CD4-positive, alpha-beta T cell treated with Interferon alpha-2 for 1 hour (primary cell): Measurements from ENCODE around the gene NLN.
A peak's percentile ranks its signal among the peaks of the same experiment; 100 is the strongest.

Source experiments
- DNase-seq, 2 donors: peaks; one replicate each; pipeline ENCODE4 v3.0.0-alpha.2; 2020 to 2022

The NLN gene

DNA sequence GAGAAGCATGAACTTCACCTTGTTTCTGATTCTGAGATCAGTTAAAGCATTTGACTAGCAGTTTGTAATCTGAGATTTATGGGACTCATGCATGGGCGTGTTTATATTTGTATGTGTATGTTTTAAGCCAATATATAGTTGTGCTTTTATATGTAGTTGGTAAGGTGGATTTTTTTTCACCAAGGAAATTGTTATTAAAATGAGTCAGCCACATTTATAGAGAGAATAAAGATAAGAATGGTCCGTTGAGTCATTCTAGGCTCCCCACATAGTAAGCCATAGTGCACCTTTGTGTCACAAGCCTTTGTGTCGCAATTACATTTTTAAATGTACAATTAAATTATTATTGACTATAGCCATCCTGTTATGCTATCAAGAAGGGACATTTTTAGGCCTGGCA, 89.0 kb downstream of the NLN start:
- no peak for DNase-seq

DNA sequence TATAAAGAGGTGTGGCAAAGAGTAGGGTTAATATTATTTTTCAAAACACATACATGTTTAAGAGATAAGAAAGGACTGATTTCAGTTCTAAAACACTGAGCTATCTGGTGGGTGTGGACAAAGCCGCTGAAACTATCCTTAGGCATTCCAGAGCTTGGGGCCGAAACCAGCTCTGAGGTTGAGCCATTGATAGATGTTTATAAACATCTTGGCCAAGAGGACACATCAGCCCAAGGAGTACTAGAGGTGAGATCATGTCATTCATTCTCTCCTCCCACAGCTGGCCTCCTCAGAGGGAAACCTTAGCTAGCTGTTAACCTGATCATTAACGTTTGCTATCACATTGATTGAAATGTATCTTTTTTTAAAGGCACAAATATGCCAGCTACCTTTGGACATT, 89.9 kb downstream of the NLN start:
- no peak for DNase-seq

DNA sequence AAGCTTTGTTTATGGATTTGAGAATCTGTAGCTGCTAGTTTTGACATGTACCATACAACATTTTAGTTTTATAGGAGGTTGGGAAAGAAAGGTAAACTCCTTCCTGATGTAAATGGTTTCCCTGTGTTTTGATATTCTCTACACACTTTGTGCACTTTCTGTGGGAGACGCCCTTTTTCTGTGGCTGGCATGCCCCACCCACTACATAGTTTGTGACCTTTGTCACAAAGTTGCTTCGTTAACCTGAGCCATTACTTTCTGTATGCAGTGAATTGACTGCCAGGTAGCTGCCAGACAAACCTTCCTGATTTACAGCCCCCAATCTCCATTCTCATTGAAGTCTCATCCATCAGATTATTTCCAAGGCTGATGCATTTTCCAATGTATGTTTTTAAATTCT, 90.6 kb downstream of the NLN start:
- no peak for DNase-seq

DNA sequence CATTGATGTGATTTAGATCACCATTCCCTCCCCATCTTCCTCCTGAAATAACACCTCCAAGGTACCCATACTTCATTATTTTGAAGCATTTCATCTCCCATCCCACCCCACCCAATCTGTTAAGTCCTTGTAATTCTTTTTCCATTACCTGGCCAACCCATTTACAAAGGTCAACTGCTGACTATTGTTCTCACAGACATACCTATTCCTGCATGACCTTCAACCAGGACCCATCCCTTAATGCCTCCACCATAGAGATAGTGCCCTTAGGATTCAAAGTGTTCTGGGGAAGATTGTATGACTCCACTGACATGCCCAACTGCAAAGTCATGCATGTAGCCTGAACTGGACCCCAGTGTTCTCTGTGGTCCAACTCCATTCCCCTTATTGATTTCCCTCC, 91.2 kb downstream of the NLN start:
- DNase-seq: no peak

DNA sequence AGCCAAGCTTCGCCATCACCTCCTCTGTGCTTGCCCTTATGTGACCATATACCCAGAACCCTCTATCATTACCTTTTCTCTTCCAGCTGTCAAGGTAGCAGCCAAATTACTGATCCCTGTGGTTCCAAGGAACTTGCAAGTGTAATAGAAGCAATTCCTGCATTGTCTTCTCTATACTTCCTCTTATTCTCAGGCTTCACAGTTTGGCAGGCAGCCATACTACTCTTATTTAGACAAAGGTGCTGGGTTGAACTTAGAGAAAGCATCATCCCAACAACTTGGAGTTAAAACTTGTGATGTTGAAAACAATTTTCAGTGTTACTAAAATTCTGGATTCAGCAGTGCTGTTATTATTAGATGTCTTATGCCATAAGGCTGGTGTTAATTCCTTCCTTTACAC, 93.2 kb downstream of the NLN start:
- DNase-seq: no peak

DNA sequence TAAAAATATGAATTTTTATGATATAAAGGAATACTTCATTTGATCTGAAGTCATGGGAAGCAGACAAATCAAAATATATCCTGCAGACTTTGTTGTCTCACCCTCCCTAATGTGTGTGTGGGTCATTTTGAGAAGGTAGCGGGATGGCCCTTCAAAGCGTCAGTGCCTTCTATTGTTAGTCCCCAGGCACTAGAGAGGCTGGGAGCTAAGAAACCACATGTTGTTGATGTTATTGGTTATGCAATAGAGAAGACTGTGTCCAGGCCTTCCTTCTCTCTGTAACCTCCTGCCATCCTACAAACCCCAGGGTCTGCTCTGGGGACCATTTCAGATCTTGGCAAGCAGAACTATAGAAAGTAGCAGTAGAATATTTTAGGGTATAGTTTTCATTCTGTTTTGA, 94.7 kb downstream of the NLN start:
- no peak for DNase-seq

DNA sequence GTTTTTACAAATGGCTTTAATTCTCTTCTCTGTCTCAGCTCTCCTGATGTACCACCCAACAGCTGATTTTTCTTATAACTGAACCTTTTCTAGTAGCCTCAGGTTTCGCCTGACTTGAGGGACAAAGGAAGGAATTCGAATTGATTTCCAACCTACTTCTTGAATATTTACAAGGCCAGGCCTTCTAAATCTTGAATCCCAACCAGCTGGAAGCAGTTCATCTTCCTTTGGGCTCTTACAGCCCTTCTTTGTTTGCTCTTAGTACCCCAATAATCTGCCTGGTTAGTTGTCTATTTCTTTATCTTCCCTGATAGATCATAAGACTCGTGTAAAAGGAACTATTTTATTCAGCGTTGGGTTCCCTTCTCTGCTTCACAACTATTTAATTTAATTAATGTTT, 95.9 kb downstream of the NLN start:
- DNase-seq: no peak

DNA sequence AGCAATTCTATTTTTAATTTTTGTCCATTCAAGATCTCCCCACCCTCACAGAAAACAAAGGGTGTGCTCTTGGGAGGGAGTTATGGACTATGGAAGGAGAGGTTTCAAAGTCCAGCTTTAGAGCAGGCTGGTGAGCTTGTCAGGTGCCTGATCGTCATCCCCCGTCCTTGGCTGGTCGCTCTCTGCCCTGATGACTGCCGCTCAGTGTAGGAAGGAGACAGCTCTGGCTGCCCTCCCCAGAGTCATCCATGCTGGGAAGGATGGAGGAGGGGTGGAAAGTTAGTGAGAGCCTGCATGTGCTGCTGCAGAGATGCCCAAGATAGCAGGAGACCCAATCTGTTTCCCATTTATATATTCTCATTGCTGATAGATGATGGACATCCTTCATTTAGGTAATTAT, 96.6 kb downstream of the NLN start:
- DNase-seq: no peak

DNA sequence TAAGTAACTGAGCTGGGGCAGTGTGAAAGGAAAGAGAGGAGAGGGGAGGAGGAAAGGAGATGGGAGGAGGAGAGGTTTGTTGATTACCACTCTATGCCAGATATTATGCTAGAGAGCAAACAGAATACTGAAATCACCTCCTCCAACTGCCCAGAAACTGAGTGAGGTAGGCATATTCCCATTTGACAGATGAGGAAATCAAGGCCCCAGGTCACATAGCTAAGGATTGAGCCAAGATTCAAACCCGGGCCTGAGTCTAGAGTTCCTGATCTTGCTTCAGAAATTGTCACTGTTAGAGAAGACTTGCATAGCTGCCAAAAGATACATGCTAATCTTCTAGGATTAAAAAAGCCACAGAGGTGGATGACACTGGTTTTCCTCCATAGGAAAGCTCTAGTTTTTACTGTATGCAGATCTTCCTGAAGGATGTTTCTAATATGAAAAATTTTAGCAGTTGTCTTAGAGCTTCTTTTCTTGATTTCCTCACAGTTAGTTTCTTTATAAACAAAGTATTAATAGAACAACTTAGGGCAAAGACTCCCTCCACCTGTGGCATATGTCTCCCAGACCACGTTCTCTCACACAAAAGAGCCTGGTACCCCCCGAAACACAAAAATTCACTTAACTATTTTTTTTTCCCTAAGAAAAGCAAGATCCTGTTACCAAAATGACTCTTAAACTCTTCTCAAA, 97.4 kb downstream of the NLN start:
- DNase-seq: no peak

DNA sequence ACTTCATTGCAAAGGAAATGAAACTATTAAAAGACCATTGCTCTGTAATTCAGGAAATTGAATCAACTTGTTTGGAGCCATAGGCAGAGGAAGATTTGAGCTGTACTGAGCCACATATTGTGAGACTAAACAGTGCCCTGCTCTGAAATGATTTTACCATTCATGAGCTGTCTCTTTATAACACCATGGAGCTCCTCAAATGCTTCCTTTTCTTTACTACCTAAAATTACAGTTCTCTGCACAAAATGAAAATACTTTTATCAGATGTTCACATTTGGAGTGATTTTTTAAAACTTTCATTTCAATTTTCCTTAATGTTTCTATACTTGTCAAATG, 97.9 kb downstream of the NLN start:
- no peak for DNase-seq

DNA sequence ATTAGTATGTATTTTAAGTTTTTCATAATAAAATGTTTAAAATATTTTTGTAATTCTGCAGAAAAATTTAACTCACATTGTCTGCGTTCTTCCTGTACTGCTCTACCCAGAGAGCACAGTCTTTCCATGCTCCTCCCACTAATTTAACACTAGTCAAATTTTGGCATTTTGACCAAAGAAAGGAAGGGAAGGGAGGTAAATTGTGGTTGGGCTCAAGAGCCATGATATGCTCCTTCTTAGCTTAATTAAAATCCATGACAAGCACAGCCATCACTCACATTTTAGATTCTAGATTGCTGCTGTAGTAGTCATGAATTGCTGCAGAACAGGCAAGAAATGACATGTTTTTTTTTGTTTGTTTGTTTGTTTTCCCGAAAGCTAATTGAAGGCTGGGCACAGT, 98.4 kb downstream of the NLN start:
- no peak for DNase-seq

DNA sequence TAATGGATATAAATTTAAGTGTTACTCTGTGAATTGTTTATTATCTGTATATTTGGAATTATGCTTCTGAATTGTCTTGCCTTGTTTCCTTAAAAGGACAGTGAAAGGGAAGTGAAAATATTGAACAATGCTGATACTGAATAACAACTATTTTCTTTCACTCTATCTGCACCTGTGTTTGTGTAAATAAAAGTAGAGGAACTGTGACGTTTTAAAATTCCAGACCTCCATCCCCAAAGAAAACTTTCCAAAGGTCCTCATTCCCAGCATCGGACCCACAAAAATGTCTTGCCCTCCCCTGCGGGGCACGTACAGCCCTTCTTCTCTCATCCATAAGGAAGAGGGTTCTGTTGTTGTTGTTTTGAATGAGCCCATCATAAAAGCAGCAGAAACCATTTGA, 100.0 kb downstream of the NLN start:
- DNase-seq: no peak

DNA sequence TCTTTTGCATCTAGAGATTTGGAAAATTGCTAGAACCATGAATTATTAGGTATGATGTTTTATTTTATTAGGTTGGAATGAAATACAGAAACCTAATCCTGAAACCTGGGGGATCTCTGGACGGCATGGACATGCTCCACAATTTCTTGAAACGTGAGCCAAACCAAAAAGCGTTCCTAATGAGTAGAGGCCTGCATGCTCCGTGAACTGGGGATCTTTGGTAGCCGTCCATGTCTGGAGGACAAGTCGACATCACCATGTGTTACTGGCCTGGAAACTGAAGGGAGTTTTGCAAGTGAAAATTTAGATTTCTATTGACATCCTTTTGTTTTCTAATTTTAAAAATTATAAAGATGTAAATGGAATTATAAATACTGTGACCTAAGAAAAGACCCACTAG, 100.7 kb downstream of the NLN start:
- DNase-seq: no peak

DNA sequence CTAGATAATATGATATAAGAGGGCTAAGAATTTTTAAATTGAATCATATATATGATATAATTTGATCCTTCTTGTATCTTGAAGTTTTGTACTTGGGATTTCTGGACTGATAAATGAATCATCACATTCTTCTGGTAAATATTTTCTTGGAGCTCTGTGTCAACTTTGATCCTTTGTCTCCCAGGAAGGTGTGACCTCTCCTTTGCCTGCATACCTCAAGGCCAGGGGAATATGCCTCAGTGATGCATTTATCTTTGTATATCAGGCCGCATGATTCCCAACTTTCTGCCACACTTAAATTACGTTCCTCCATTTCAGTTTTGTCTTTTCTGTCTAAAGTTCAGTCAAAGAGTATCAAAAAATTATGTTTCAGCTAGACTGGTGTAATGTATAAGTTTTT, 101.2 kb downstream of the NLN start:
- DNase-seq: no peak

DNA sequence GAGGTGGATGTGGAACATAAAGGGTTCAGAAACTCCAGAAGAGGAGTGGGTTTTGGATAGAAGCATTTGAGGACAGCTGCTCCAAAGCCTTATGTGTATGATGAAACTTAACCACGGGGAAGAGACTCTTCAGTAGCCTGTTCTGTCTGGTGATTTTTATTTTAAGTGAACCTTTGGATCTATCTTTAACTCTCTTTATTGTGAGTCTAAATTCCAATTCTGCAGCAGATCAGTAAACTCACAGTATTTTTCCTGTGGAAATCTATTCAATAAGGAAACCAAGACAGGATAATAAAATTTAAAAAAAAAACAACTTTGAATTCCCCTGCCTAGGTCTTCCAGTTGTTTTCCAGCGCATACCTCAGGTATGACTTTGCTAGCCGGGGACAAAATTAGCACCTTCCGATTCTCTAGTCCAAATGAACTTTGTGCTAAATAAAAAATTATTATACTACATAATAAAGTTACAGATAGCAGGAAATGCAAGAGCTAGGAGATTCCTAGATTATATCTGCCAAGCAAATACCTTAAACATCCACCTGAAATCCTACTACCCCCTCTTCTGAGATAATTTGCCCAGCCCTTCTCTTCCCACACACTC, 101.9 kb downstream of the NLN start:
- no peak for DNase-seq

DNA sequence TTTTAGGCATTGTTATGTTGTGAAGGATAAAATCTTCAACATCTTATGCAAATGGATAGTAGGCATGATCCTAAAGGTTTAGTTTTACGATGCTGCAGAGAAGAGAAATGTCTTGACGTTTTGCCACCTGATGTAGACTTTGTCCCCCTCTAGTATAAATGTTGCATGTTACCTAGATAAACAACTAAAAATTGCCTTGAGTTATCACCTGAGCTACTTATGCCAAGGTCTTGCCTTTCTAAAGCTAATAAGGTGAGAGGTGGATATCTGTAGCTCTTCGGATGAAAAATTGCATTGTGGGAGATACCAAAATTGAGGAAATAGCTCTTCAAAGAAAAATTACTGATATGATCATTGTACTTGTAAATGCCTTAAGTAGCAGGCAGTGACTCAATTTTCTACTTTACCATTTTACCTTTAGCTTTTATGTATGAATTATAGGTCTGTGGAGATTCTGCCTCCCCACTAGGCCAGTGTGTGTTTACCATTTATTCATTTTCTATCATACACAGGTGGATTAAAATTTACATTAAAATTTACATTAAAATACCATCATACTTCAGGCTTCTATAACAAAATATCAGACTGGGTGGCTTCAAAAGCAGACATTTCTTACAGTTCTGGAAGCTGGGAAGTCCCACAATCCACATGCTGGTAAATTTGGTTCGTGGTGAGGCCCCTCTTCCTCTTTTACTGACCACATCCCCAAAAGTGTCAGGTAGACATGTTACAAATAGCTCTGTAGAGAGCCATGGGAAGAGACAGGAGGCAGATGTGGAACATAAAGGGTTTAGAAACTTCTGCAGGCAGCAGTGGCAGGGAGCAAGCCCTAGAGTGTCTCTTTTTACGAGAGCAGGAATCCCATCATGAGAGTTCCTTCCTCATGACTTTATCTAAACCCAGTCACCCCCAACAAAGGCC, 103.7 kb downstream of the NLN start:
- peak; percentile 21 to 28 for DNase-seq

DNA sequence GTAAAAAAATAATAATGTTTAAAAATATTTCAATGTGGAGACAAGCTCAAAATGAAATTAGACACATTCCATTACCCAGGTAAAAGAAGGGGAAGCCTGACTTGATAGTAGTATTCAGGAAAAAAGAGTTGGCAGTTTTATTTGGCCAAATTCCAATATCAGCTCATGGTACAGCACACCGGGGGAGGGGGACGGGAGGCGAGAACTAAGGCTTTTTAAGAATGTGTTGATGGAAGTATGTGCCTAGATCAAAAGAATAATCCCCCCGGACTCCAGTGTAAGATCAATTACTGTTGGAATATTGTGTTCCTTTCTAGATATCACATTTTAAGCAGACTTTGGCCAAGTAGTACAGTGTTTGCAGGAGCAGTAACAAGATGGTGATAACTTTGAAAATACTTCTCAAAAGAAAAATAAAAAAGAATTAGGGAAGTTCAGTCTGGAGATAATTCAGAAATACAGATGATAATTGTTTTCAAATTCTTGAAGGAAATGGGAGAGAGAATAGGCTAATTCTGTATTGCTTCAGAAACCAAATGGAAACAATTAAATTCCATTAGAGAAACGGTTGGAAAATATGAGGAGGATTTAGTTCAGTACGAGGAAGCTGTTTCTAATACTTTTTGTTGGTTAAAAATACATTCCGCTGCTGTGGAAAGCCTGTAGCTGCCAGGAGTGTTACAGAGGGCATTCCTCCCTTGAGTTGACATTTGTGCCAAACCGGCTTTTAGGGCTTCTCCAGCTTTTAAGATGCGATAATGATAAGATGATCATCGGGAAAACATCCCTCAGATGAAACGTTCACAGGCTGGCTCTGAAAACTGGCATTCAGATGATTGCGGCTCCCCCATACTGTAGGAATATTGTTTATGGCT, 106.3 kb downstream of the NLN start:
- DNase-seq: no peak

DNA sequence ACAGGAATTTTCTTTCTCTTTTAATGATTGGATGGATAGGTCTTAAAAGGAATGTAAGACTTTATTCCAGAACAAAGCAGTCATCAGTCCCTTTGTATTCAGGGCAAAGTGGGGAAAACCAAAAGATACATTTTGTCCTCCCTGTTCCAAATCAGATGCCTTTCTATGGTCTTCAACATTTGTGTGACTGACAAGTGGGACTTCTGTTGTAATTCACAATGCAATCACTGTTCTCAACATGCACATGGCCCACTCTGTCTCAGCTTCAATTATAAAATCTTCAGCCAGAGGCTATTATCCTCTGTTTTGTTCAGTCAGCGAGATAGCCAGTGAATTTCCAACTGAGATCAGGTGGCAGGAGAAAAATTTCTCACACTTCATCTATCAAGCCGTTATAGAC, 108.9 kb downstream of the NLN start:
- no peak for DNase-seq

DNA sequence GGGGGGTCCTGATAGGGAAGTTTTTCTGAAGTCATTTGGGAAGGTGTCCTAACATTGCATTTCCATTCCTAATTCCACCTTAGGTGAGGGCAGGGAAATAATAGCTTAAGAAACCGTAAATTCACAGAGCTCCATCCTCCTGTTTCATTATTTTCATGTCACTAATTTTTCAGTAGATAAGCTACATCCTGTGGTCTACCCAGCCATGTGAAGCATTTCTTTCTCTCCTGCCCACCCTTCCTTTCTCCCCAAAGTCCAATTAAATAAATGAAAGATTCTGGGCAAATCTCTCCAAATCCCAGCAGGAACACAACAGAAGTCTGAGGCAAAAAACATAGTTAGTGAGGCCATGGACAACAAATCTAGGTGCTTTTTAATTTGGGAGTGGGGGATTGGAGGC, 109.3 kb downstream of the NLN start:
- DNase-seq: no peak

DNA sequence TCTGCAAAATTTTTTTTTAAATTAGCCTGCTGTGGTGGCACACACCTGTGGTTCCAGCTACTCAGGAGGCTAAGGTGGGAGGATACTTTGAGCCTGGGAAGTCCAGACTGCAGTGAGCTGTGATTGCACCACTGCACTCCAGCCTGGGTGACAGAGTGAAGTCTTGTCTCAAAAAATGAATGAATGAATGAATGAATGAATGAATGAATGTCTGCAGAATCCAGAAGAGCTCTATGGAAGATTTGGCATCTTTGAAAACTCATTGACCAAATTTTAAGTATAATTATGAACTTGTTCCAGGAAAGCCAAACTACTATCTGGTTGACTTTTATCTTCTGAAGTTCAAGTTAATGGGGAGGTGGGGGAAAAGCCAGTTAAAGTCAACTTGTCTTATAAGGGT, 110.1 kb downstream of the NLN start:
- DNase-seq: no peak

DNA sequence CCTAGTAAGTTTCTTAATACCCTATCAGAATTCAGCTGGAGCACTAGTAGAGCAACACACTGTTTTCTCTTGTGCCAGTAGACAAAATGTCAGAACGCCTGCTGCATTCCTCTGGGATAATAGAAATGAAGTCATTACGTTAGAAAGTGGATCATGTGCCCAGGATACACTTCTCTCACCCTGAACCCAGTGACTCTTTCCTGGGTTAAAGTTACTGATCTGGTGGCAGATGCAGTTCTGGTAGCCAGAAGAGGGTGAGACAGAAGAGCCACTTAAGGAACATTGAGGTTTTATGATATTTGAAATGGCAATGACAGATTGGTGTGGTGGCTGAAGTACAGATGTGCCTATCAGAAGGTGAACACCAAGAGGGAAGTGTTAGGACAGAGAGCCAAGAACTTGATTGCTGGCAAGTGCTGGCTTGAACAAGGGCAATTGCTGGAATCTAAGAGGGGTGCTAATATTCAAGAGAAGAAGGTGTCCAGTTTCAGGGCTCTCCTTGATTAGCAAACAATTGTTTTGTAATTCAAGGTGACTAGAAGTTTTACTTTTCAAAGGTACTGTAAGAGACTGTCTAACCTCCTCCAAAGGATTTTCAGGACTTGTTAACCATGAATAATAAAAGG, 110.7 kb downstream of the NLN start:
- no peak for DNase-seq

DNA sequence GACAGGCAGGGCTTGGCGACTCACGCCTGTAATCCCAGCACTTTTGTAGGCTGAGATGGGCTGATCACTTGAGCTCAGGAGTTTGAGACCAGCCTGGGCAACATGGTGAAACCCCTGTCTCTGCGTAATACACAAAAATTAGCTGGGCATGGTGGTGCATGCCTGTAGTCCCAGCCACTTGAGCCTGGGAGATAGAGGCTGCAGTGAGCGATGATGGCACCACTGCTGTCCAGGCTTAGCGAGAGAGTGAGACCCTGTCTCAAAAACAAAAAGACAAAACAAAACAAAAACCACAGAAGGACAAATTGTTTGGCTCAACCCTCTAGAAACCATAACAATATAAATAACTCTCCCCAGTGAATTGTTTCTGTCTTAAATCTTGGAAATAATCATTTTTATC, 111.8 kb downstream of the NLN start:
- DNase-seq: no peak

DNA sequence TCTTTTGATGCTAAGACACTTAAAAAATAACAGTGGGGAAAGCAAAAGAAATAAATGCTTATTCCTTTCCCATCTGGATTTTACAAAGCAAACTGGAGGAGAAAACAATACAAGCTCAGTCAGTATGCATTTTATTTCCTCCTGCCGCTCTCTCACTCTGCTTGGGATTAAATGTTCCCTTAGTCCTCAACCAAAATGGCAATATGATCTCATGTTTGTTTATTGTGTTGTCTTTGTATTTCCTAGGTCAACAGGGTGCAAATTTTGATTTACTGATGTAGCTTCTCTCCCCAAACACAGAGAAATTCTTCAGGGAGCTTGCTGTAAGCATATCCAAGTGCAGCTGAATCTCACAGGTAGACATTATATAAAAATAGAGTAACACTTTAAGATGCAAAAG, 112.3 kb downstream of the NLN start:
- no peak for DNase-seq
